ENCODE data around the gene FHIT.

FHIT gene

GRCh38 chr3:61251174-61251972, at the start of gene FHIT:
FHIT (minus strand) TSS chr3:61251452.
- DNase-seq (ENCODE audit: low read depth), result peak; percentile 67

GRCh38 chr3:61300786-61301185, 49.5 kb upstream of the FHIT start:
- DNase-seq (ENCODE audit: low read depth), result no peak

GRCh38 chr3:61300006-61300380, 48.7 kb upstream of the FHIT start:
- DNase-seq (ENCODE audit: low read depth), result no peak

- DNase-seq (ENCODE audit: low read depth), result no peak
These were observed 48.2 kb upstream of the FHIT start for GRCh38 chr3:61299343-61300005.

- DNase-seq (ENCODE audit: low read depth), result no peak
These were observed 46.6 kb upstream of the FHIT start for GRCh38 chr3:61297821-61298220.

GRCh38 chr3:61288446-61288845, 37.2 kb upstream of the FHIT start:
- DNase-seq (ENCODE audit: low read depth), result no peak

- no peak for DNase-seq (ENCODE audit: low read depth)
These were observed 32.6 kb upstream of the FHIT start for GRCh38 chr3:61283876-61284275.

GRCh38 chr3:61278713-61279112, 27.5 kb upstream of the FHIT start:
- no peak for DNase-seq (ENCODE audit: low read depth)

GRCh38 chr3:61277411-61277810, 26.2 kb upstream of the FHIT start:
- no peak for DNase-seq (ENCODE audit: low read depth)

GRCh38 chr3:61269435-61269834, 18.2 kb upstream of the FHIT start:
- DNase-seq (ENCODE audit: low read depth), result no peak

GRCh38 chr3:61268644-61269043, 17.4 kb upstream of the FHIT start:
- no peak for DNase-seq (ENCODE audit: low read depth)

- DNase-seq (ENCODE audit: low read depth), result no peak
These were observed 13.0 kb upstream of the FHIT start for GRCh38 chr3:61264281-61264680.

GRCh38 chr3:61257148-61257547, 5.9 kb upstream of the FHIT start:
- no peak for DNase-seq (ENCODE audit: low read depth)

GRCh38 chr3:61253756-61254155, 2.5 kb upstream of the FHIT start:
- no peak for DNase-seq (ENCODE audit: low read depth)

GRCh38 chr3:61252836-61253235, 1.6 kb upstream of the FHIT start:
- no peak for DNase-seq (ENCODE audit: low read depth)

- no peak for DNase-seq (ENCODE audit: low read depth)
These were observed 473 bp downstream of the FHIT start for GRCh38 chr3:61250784-61251173.

- no peak for DNase-seq (ENCODE audit: low read depth)
These were observed 2.8 kb downstream of the FHIT start for GRCh38 chr3:61248496-61248895.

GRCh38 chr3:61247191-61247590, 4.1 kb downstream of the FHIT start:
- no peak for DNase-seq (ENCODE audit: low read depth)

- no peak for DNase-seq (ENCODE audit: low read depth)
These were observed 11.4 kb downstream of the FHIT start for GRCh38 chr3:61239871-61240270.

- DNase-seq (ENCODE audit: low read depth), result no peak
These were observed 13.4 kb downstream of the FHIT start for GRCh38 chr3:61237858-61238257.

- DNase-seq (ENCODE audit: low read depth), result no peak
These were observed 14.7 kb downstream of the FHIT start for GRCh38 chr3:61236556-61236955.

GRCh38 chr3:61233746-61234145, 17.5 kb downstream of the FHIT start:
- no peak for DNase-seq (ENCODE audit: low read depth)

- no peak for DNase-seq (ENCODE audit: low read depth)
These were observed 19.6 kb downstream of the FHIT start for GRCh38 chr3:61231693-61232092.

- no peak for DNase-seq (ENCODE audit: low read depth)
These were observed 23.5 kb downstream of the FHIT start for GRCh38 chr3:61227799-61228198.

All from HS-27A (cell line).